ENCODE data around the gene DENR.
A peak's percentile ranks its signal among the peaks of the same experiment; 100 is the strongest.

Gene DENR

GRCh38 chr12:122819209-122819785, 66.7 kb downstream of the DENR start:
- DNase-seq = peak in 8 of 51 donors; percentile 6 to 48 (median 15)

GRCh38 chr12:122820138-122820537, 67.5 kb downstream of the DENR start:
- DNase-seq = no peak
